CD4-positive, alpha-beta T cell treated with Interferon gamma for 1 hour (primary cell): ENCODE data around the gene XDH.

Source experiments
- DNase-seq: peaks from one replicate; pipeline ENCODE4 v3.0.0-alpha.2; 2020

The XDH gene

DNA sequence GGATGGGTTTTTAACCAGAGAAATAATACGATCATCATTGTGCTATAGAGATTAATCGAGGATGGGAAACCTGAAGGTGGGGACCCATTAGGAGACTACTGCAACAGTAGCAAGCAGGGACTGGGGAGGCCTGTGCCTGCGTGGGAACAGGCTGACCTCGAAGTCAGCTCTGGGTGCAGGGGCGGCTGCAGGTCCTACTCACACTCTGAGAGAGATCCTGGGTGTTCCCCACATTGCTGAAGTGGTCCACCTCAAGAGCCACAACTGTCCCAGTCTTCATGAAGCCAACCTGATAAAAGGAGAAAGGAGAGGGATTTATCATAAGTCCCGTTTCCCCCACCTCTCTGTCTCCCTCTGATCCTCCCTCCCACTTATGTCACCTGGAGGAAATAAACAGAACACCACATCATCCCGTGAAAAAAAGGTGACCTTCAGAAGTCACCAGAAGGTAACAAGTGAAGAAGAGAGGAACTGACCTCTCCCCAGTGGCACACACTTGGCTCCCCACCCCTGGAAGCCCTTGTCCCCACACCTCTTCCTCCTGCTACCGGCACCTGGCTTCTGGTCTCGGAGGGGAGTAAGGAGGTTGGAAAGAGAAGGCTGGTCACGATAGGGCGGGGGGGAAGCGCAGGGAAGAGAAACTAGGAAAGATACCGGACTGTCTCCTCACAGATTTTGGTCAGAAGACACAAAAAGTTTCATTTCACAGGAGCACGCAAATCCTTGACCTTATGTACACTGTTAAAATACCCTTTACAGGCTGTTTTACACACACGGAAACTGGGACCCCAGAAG is 50.4 kb downstream of the XDH start:
- DNase-seq, result no peak

DNA sequence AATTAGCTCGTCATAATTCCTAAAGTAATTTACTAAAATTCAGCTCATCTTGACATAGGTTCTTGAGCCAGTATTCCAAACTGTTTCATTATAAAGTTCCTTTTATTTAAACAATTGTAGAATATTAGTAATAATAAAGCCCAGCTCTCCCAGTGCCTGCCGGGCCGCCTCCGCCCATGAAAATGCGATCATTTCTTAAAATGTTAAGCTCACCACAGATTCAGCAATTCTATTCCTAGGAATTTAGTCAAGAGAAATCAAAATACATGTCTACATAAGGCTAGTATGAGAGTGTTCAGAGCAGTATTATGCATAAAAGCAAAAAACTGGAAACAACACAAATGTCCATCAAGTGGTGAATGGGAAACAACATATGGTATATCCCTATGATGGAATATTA is 52.0 kb downstream of the XDH start:
- no peak for DNase-seq

DNA sequence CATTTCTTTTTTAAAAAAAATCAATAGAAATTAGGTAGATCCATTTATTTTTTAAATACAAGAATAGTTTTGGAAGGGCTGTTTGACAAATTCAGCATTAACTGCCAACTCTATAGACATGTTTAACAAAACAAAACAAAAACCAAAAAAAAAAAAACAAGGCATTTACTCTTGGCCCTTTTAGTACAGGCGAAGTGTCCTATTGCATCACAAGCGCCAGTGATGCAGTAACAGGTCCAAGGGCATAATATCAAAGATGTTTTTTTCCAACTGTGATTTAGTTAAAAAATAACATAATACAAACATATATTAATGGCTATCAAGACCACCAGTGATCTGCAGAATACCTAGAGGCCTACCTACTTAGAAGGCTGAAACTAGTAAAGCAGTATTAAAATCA is 55.3 kb downstream of the XDH start:
- DNase-seq, result no peak

DNA sequence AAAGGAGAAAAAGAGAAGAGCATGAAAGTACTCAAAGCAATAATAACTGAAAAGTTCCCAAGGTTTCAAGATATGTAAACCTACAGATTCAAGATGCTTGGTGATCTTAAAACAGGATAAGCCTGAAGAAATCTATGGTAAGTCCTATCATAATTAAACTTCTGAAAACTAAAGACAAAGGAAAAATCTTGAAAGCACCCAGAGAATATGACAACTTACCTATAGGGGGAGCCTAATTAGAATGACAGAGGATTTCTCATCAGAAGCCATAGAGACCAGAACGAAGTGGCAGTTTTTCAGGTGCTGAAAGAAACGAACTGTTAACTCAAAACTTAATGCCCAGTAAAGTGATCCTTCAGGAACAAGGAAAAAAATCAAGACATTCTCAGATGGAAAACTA is 59.7 kb downstream of the XDH start:
- no peak for DNase-seq

DNA sequence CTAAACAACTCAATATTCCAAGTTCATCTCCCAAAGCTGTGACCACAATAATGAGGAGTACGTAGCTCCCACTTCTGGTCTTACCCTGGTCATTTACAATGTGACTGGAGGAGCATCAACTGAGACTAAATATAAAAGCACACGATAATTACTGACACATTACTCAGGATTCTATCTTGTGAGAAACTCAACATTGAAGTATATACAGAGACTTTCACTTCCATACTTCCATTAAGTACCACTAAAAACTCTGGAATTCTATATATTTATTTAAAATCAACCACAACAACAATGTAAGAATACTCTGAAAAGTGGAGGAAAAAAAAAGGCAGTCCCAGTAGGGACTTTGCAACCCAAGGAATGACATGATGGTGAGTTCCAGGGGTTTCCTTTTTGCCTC is 61.4 kb downstream of the XDH start:
- no peak for DNase-seq

DNA sequence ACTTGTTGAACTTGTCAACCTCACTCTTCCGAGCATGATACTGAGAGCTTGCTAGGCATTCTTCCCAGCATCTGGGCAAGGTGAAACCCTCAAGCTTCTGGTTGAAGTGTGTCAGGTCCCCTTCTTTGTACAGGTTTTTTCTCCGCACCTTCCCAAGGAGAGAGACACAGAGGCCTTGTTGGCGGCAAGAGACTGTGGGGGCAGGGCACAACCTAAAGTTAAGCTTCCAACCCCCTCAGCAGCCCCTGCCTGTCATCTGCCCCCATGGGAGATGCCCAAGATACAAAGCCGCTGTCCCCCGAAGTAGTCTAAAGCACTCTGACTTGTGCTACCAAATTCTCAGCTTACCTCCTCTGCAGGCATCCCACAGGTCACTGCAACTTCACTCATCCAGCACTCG is 64.9 kb downstream of the XDH start:
- DNase-seq, result no peak

DNA sequence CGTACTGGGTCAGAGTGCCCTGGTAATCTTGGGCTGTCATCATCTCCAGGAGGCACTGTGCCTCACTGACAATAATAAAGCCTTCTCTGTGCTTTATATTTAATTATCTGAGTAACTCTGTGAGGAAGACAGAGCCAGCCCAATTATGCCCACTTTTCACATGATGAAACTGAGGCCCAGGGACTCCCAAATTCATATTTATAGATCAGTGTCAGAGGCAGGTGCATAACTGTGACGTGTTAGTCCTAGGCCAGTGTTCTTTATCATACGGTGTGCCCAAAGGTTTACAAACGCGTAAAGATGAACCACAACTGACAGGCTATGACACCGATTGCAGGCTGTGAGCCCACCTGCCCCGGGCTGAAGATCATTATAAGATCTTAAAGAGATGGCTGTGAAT is 65.4 kb downstream of the XDH start:
- DNase-seq, result no peak

DNA sequence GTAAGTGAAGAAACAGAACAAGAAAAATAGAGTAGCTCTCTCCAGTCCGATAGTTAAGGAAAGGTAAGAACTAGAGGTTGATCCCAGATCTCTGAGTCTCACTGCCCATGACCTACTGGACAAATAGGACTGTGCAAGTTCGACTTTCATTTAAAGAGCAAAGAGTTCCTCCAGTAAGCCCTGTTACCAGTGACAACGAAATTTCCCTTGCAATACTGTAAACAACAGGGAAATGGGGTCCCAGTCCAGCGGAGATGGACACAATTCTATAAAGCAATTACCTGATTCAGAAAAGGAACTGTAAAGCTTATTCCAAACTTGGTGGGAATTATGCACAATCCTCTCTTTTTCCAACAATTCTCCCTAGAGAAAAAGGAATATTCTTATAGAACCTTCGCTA is 65.9 kb downstream of the XDH start:
- DNase-seq, result no peak

DNA sequence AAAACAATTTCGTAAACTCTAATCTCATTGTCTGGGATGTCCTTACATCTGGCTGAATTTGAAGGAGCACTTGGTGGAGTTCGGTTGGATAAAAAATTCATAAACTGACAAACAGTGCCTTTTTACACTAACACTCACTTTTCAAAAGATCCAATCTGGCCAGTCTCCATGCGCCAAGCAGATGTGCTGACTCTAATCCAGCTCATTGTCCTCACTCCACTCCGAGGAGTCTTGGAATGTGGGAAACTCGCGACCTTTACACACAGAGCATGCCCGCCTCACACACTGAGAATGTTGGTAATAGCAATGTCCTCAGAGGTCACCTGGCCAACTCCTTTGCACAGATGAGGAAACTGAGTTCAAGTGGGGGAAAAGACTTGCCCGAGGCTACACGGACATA is 66.8 kb downstream of the XDH start:
- DNase-seq, result no peak

DNA sequence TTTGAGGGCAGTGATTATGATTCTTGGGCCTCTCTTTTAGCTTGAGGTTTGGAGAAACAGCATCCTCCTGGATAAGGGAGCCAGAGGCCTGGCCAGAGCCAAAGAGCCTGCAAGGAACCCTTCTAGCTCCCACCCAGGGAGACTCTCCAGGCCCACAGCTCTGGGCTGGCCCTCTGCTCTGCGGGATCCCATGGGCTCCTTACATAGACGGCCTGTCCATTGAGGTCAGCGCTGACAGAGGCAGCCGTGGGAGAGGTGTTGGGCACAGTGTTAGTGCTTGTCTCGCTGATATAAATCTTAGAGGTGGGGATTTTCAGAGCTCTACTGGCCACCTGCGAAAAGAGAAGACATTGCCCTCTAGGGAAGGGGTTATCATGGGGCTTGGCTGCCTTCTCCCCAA is 67.2 kb downstream of the XDH start:
- no peak for DNase-seq

DNA sequence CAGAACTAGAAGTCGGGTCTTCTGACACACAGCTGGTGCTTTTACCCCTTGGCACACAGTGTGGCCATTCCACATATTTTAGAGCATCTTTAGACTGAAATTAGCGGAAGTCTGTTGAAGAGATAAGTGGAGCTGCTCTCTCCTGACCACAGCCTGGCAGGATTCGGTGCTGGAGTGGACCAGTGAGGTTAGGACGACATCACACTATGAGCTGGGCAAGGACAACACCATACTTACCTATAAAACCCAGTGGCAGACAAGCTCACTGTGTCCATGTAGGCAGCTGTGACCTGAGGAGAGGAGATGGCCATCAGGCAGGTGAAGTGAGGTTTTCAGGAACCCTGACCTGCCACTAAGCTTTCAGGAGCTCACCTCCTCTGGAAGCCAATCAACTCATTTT is 70.1 kb downstream of the XDH start:
- no peak for DNase-seq

DNA sequence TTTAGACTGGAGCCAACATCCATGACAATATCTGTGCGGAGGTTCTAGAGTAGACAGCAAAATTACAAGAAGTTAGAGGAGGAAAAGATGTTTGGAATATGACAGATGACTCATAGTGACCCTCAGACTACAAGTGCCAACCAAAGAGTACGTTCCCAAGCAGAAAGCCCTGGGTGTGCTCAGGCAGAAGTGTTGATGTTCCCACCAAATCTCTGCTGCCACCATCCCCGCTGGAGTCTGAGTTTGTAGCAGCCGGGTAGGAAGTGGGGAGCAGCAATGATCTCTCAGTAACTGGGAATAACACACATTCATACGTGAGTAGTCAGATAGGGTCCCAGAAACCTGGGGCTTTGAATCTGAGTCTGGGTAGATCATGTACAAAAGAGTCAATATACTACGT is 73.2 kb downstream of the XDH start:
- no peak for DNase-seq

DNA sequence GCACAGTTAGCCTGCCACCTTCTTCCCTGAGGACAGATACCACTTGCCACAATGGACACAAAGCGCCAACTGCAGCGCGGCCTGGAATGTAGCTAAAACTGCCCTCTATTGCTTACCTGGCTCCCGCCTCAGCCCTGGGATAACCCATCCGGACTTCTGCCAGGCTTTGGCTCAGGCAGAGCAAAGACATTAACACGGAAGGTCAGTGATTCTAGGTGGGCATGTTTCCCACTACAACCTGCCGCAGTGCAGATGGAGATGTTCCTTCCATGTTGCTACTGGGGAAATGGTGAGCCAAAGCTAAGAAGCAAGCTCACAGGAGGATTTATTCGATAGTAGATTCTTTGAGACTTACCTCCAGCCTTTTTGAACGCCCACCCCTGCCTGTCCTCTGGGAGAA is 74.8 kb downstream of the XDH start:
- no peak for DNase-seq

DNA sequence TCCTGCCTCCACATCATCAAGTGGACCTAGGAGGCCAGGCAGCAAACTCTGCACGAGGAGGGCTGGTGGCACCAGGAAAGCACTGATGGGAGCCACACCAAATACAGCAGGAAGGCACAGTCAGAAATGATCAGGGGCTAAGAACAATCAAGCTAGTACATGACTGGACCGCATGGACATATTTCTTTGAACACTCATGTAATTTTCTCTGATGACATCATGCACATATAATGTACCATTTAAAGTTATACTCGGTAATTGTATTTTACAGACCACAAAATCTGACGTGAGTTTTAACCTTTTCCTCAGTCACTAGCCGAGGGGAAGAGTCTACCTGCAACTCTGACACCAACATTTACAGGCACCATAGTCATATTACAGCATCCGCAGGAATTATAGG is 76.7 kb downstream of the XDH start:
- no peak for DNase-seq

DNA sequence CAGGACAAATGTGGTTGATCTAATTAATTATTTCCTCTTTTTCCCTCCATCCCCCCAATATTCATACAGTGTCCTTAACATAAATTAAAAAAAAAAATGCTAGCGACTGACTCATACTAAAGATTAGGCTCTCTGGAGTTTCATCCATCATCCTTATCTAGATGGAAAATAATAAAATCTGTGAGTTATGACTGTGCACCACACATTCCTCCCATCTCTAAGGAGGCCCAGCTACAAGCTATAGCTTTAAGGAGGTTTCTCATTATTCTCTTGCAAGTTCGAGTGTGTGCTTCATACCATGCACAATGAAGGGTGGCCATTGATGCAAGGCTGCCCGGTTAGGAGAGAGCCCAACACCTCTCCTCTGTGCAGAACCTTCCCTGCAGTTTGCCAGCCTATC is 77.3 kb downstream of the XDH start:
- DNase-seq, result no peak

DNA sequence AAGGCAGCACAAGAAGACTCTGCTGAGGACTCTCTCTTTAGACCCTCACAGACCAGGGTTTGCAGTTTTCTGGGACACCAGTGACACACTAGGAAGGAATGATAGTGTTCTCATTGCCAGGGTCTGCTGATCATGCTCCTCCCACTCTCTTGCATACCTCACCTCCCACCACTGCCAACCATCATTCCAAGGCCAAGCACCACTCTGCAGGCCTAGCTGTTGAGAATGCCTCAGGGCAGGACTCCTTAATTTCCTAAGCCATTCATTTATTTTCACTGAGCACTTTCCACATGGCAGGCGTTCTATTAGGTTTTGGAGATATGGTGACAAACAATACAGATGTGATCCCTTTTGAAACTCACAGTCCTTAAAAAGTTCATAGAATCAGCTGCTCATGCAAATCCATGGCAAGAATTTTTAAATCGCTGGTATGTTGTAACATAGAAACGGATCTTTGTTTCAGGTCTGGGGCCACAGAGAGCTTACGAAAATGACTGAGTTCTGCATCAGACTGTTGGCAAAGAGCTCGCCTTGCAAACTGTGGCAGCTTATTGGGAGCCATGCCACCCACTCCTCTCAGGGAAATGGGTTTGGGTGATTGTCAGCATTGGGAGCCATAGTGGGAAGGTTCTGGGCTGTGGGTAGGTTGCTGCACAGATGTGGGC is 78.5 kb downstream of the XDH start:
- no peak for DNase-seq

DNA sequence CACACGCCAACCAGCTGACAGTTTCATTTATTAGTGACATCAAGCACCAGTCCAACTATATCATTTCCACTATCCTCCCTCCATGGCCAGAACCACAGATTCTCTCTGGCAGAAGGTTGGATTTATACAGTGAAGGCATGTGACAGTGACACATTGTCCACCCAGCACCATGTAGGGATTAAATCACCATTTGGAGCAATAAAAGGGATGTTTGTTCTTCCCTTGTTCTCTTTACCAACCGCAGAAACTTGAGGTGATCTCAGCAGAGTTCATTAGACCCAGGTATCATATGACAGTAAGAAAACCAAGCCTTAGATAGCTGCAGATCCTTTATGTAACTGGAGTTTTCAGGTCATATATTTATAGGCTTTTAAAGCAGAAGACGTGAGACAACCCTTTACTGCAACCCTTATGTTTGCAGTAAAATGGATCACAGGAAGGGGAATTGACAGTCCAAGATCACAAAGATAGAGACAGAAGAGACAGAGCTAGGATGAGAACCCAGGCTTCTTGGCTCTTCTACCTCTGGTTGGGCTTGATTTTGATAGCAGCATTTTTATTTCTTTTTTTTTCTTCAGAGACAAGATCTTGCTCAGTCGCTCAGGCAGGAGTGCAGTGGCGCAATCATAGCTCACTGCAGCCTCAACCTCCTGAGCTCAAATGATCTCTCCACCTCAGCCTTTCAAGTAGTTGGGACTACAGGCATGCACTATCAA is 80.1 kb downstream of the XDH start:
- no peak for DNase-seq

DNA sequence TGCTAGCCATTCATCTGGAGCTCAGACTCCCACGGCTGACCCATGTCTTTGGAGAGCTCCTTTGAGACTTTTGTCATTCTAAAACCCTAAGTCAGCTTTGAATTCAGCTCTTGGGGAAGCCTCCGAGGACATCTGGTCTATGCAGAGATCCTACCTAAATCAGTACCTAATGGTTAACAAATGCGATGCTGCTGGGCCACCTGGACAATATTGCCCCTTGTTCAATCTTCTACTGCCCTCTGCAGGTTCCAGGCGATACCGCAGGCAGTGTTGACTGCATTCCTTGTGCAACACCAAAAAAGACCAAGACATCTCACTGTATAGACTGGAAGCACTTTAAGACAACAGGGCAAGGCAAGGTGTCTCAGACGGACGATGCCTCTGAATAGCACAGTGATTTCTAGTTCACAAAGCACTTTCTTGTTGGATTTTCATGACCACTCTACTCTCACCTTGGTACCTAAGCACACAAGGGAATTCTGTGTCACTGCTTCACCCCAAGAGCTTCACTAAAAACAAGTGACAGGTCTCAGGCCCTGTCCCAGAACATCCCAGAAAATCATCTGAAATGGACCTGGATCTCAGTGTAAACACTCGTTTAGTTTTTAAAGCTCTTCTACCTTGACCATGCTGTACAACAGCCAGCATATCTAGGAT is 80.9 kb downstream of the XDH start:
- peak; percentile 69 for DNase-seq

DNA sequence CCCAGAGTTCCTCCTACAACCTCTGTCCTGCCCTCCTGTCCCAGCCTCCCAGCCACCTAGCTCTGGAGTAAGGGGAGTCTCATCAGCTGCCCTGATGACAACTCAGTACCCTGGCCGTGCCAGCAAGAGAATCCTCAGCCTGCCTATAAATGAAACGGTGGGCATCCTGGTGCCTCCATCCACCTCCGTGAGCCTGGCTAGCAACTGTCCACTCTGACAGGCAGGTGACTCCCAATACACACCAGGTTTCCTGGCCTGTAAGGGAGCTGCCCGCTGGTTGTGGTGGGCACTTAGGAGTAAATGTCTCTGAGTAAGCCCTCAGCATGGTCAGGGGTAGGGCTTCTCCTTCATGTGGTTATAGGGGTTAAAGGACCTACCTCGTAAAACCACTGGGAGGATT is 81.5 kb downstream of the XDH start:
- no peak for DNase-seq

DNA sequence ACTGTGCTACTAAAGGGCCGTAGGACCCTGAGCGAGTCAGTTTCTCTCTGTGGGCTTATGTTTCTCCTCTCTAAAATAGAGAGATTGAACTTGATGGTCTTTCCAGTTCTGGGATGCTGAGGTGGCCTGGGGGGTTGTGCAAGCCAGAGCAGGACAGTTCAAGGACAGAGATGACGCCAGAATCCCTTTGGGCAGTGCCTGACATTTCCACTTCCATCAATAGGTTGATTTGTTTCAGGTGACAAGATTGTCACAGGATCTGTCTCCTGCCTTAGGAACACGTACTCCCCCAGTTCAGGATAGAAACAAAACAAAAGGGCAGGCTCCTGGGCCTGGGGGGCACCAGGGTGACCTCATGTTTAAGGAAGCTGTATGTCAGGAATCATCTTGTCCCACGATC is 82.0 kb downstream of the XDH start:
- DNase-seq, result no peak

DNA sequence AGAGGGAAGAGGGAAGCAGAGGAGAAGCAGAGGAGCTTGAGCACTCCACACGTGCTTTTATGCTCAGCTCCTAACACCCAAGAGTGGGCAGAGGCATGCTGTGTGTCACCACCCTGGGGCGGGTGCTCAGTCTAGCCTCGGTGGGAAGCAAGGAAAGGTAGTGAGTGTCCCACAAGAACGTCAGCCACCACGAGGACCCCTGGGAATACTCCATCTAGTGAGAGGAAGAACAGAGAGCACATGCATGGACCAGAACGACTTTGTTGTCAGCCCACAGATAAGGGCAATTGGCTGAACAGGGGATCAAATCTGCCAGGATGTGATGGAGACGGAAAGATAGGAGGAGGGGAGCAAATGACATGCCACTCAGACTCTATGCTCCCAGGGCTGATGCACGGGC is 83.4 kb downstream of the XDH start:
- no peak for DNase-seq

DNA sequence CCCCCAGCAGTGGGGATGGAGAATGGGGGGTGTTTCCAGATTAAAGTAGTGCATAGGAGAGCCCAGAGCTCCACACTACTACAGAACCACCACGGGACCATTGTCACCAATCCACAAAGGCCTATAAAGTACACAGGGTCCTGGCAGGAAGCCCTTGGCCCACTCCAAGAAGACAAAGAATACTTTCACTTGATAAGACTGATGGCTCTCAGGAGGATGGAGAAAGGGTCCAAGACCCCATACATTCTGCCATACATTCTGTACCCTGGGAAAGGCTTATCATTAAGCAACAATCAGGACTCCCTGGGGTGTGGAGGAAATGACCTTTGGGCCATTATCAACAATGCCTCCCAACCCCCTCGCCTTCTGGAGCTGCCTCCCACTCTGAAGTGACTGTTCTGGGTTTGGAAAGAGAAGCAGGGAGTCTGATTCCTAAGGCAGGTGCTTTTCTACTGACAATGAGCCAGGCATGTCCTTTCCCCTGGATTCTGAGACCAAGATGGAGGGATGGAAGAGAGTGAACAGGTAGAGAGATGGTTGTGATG is 85.4 kb downstream of the XDH start:
- DNase-seq, result no peak

DNA sequence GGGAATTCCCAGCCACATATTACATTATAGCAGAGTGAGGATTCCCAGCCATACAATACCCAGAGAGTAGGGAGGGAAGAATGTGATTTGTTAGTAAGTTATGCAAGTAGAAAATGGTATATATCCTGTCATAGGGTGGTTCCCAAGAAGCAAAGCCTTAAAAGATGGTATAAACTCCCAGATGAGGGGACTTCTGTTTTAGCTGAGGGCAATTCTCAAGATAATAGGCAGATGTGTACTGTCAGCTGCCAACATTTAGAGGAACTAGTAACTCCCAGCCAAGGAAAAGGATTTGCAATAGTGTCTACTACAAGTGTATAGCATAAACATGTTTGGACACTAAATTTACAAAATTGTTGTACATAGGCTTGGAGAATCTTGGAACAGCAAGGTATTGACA is 86.5 kb downstream of the XDH start:
- no peak for DNase-seq

DNA sequence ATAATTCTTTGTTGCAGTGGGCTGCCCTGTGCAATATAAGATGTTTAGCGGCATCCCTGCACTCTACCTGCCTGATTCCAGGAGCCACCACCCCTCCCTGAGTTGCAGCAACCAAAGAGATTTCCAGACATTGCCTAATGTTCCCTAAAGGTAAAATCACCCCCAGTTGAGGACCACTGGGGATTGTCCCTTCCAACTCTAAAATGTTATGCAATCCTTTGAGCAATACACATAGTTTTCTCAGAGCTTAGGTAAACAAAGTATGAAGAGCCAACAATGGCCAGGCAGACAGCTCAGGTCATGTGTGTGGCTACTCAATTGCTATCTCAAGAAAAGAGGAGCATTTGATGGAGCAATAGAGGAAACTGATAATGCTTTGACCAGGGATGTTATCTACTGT is 87.0 kb downstream of the XDH start:
- no peak for DNase-seq
